HTR-8/SVneo (cell line): ENCODE data around the gene SIGLEC15.
A peak's percentile ranks its signal among the peaks of the same experiment; 100 is the strongest.
"Not testable (repeated sequence)": the region's sequence is repeated elsewhere in the genome, so short reads cannot be mapped to it uniquely, and the experiment has no call there.

Experiments used
- DNase-seq: peaks from one replicate; pipeline ENCODE4 v3.0.0; 2011; ENCODE audit warnings: low spot score, mixed read lengths; ENCODE audit not compliant: insufficient read length
- FAIRE-seq: peaks from 2 replicates; lab custom pipeline; 2011; peaks lifted over from hg19 to GRCh38; lab: Jason Lieb, UNC

SIGLEC15 gene

GRCh38 chr18:45825258-45826044, at the start of gene SIGLEC15:
SIGLEC15 (plus strand) TSS chr18:45825675; CDS start chr18:45825729, 54 bp downstream.
- DNase-seq (no peak), FAIRE-seq (no peak)

GRCh38 chr18:45775743-45776142, 49.7 kb upstream of the SIGLEC15 start:
- no peak for DNase-seq
- no peak for FAIRE-seq

DNA sequence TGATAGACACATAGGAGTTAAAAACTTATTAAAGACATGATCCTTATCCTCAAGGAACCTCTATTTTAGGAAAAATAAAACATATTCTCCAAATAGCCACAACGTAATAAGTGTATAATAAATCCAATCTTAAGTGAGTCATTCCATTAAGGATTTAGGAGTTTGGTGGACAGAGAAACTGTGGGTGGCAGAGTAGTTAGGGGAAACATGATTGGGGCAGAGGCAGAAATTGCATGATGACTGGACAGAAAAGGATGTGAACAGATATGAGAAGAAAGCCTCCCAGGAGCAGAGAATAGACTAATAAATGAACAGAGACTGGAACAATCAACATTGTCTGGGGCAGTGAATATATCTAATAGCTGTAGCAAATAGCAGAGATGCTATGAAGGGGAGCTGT, 48.1 kb upstream of the SIGLEC15 start:
- FAIRE-seq (no peak), DNase-seq (no peak)

DNA sequence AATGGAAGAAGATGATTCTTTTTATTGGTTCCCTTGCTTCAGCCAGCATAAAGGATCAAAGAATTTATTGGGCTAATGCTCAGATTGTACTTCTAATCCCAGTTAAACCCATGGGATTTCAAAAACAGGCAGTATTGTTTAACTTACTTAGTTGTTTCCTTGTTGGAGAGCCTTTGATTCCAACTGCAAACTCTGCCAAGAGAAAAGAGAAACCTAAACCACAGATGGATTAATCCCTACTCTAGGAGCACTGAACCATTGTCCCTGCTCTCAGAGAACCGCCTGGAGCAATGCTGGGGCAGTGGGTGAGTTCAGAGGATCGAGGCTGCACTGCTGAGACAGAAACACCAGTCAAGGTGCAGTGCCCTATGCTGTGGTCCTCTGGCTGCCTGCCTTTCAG, 44.9 kb upstream of the SIGLEC15 start:
- no peak for DNase-seq
- no peak for FAIRE-seq

DNA sequence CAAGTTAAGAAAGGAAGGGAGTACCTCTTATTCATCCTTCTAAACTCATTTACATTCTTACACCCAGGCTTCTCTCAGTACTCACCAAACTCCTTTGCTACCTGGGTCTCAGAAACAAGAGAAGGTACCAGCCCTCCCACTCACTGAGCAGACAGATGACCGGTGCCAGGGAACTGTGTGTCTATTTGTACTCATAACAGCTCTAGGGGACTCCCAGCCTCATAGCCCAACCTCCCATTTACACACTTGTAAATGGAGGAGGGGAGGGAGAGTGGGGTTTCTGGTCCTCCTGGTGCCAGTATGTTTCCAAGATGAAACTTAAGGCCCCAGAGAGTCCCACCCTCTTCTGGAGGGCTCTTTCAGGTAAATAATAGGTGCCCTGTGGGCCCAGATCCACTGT, 42.8 kb upstream of the SIGLEC15 start:
- no peak for DNase-seq
- no peak for FAIRE-seq

- FAIRE-seq: no peak
Observed at GRCh38 chr18:45783097-45784075, 42.1 kb upstream of the SIGLEC15 start.

GRCh38 chr18:45785134-45785533, 40.3 kb upstream of the SIGLEC15 start:
- FAIRE-seq (no peak), DNase-seq (no peak)

More at GRCh38 chr18:45783097-45784075, 42.1 kb upstream of the SIGLEC15 start:
- DNase-seq: no peak

DNA sequence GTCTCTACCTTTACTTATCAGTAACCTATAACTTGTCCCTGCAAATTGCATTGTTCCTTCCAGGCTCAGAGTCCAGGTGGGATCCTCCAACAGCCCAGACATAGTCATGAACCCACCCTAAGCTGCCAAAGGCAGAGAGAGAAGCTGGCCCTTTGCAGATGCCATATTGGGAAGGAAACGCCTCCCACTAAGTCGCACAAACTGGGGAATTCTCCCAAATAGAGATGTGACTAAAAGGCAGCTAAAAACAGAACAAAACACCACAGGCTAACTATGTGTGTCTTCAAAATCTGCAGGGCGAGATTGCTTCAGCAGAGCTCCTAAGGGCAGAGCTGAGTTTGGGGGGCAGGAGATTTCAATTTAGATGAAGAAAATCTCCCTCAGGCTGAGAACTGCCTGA, 38.5 kb upstream of the SIGLEC15 start:
- DNase-seq: no peak
- no peak for FAIRE-seq

GRCh38 chr18:45787346-45787745, 38.1 kb upstream of the SIGLEC15 start:
- DNase-seq (no peak), FAIRE-seq (no peak)

DNA sequence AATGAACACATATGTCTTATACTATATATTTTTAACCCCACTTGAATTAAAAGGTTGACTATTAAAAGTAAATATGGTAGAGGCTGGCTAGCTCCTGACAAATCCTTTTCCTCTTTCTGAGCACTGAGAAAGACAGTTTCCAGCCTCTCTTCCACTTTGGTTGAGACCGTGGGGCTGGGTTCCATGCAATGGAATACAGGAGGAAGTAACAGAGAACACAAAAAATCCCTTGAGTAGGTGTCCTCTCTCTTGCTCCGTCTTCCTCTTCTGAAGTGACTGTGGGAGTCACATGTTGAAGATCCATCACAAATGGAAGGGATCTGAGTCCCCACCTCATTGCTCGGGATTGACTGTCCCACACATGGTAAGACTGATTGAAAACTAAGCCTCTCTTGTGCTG, 36.6 kb upstream of the SIGLEC15 start:
- FAIRE-seq (no peak), DNase-seq (no peak)

DNA sequence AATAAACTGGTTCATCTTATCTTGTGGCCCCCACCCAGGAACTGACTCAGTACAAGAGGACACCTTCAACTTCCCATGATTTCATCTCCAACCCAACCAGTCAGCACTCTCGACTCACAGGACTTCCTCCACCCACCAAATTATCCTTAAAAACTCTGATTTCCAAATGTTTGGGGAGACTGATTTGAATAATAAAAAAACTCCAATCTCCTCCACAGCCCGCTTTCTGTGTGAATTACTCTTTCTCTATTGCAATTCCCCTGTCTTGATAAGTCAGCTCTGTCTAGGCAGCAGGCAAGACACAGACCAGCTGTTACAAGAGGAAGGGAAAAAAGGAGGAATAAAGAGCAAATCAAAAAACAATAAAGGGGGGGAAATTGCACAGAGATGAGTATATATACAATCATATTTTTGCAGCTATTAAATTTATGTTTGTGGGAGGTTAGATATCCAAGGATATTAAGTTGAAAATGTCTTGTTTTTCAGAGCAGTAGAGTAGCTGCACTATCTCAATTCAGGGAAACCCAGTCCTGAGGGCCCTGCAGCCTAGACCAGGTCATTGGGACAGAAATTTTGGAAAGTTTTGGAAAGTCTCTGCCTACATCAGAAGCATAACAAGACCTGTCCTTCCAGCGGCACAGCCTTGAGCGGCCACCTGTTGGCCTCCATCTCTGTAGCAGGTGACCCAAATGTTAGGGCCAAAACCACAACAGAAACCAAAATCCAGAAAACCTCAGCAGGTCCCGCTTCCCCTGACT, 32.8 kb upstream of the SIGLEC15 start:
- no peak for FAIRE-seq
- no peak for DNase-seq

- FAIRE-seq (no peak), DNase-seq (peak; percentile 67)
Observed at GRCh38 chr18:45793264-45793965, 32.1 kb upstream of the SIGLEC15 start.

GRCh38 chr18:45801416-45802004, 24.0 kb upstream of the SIGLEC15 start:
- no peak for DNase-seq
- FAIRE-seq: no peak

- DNase-seq: peak; percentile 54
- FAIRE-seq: no peak
Observed at GRCh38 chr18:45802814-45803492, 22.5 kb upstream of the SIGLEC15 start.

DNA sequence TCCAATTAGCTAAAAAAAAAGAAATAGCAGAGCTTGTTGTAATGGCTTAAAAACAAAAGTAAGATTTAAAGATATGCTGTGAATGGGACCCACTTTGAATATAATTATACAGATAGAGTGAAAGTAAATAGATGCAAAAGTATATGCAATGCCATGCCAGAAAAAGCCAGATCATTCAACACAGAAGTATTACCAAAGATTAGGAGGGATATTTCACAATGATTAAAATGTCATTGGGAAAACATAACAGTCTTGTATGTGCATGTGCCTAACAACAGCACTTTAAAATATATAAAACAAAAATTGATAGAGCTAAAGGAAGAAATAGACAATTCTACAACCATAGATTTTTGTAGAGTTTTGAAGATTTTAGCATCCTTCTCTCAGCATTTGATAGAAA, 19.9 kb upstream of the SIGLEC15 start:
- no peak for FAIRE-seq

DNA sequence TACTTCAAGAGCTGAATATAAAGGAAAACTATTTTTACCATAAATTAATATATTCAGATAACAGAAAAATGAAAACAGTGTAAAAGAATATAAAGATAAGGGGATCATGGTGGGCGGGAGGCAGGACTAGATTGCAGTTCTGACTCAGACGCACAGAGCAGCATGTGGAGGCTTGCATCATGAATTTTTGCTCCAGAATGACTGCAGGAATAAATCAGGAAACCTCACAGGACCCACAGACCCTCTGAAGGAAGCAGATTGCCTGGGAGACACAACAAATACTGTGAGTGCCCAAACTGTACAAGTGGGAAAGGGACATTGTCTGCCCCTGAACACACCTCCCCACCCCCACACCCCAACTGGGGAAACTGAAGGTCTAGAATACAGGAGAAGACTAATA, 19.2 kb upstream of the SIGLEC15 start:
- DNase-seq (no peak), FAIRE-seq (no peak)

More for the DNA sequence above, 19.9 kb upstream of the SIGLEC15 start:
- no peak for DNase-seq

GRCh38 chr18:45807144-45807543, 18.3 kb upstream of the SIGLEC15 start:
- not testable (repeated sequence) for FAIRE-seq, DNase-seq

DNA sequence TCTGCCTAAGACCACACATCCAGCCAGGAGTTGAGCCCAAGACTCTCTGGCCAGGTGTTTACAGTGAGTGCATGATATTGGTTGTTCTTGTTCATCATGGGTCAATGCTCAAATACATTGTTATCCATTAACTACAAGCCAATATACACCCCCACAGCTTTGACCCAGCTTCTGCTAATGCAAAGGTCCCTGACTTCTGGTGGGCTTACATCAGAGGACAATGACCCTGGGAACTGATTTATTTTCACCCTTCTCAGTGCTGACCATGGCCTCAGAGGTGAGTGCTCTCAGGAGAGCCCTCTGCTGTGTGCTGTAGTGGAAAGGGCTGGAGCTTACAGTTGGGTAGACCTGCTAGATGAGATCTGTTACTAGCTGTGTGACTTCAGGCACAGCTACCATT, 10.7 kb upstream of the SIGLEC15 start:
- not testable (repeated sequence) for DNase-seq, FAIRE-seq

- FAIRE-seq (no peak), DNase-seq (no peak)
Observed at GRCh38 chr18:45817543-45817942, 7.9 kb upstream of the SIGLEC15 start.
